ENCODE data around the gene SYCP3. TPM values are rescaled to one million over a fixed set of nuclear protein-coding genes. Genes with fewer than 3 reads are reported as not detected.

SYCP3 gene
- total RNA-seq, 6 experiments from 2014 or later, result not detected

DNA sequence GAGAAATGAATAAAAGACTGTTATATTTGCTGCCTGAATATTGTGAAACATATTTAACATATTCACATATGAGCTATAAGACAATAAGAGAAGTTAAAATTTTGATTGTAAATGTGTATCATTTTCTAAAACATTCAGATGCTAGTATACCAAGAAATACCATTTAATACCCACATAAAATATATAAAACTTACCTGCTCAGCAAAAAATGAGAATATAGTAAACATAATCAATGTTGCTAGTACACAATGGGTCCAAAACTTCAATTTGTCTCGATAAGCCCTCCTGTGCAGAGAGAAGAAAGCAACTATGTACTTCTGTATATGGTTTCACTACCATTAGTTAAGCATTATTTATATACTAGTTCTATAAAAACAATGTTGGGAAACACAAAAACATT lies 9.6 kb upstream of the SYCP3 start:
- Mint-ChIP-seq H3K36me3 (ENCODE audit: low read depth) (peaks cover 8% of the 10 kb centered on the region; the same call in 1 of the 2 replicates), H3K9me3 (no peaks in the 10 kb centered on the region)

DNA sequence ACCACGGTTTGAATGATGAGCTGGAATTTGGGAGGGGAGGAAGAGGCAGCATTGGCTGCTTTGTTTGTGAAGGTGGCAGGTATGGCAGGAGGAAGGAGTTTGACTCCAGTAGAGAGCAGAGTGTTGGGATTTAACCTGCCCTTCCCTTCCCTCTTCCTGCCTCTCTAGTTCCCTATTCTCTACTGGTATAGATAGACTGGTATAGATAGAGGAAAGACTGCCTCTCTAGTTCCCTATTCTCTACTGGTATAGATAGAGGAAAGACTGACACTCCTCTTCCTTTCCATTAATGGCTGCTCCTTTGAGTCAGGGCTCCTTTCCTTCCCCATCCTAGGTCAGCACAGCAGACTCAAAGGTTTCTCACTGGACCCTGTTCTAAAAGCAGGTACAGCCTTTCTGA lies 8.4 kb upstream of the SYCP3 start:
- no peak for DNase-seq
- H3K27me3 Mint-ChIP-seq (ENCODE audit: insufficient read depth), result no peaks in the 10 kb centered on the region; the same call in none of the 2 replicates
- TF ChIP-seq, protein P1, sequence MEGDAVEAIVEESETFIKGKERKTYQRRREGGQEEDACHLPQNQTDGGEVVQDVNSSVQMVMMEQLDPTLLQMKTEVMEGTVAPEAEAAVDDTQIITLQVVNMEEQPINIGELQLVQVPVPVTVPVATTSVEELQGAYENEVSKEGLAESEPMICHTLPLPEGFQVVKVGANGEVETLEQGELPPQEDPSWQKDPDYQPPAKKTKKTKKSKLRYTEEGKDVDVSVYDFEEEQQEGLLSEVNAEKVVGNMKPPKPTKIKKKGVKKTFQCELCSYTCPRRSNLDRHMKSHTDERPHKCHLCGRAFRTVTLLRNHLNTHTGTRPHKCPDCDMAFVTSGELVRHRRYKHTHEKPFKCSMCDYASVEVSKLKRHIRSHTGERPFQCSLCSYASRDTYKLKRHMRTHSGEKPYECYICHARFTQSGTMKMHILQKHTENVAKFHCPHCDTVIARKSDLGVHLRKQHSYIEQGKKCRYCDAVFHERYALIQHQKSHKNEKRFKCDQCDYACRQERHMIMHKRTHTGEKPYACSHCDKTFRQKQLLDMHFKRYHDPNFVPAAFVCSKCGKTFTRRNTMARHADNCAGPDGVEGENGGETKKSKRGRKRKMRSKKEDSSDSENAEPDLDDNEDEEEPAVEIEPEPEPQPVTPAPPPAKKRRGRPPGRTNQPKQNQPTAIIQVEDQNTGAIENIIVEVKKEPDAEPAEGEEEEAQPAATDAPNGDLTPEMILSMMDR (IDR thresholded peaks at IDR 0.05), result no peak
- H3K9me3 Mint-ChIP-seq, result no peaks in the 10 kb centered on the region
- peaks cover 7% of the 10 kb centered on the region; the same call in 1 of the 2 replicates for H3K36me3 Mint-ChIP-seq (ENCODE audit: low read depth)
- no peaks in the 10 kb centered on the region for H3K4me1 Mint-ChIP-seq (ENCODE audit: low read depth)
- H3K4me3 Mint-ChIP-seq, result no peak overlapping the region
- H3K27ac Mint-ChIP-seq, result no peak overlapping the region

More for the DNA sequence above, 9.6 kb upstream of the SYCP3 start:
- TF ChIP-seq, protein P1 (IDR thresholded peaks at IDR 0.05), result no peak
- Mint-ChIP-seq H3K27ac (no peak overlapping the region), H3K4me1 (ENCODE audit: low read depth) (no peaks in the 10 kb centered on the region), H3K4me3 (no peak overlapping the region), H3K27me3 (ENCODE audit: insufficient read depth) (no peaks in the 10 kb centered on the region; the same call in 1 of the 2 replicates)
- DNase-seq, result no peak

DNA sequence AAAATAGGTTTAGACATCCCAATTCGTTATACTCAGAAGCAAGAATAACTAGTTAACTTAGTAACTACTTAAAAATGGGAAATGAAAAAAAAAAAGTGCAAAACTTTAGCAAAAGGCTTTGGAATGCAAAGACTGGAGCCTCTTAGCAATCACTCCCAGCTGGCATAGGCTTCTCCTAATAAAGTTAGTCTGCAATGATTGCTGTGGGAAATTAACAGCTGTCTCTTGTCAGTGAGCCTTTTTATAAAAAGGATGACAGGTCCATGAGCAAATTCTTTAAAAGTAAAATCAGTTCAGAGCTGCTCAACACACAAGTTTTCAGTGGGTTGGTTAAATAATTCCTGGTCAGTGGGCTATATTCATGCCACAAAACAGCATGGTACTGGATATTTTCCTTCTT lies 7.4 kb upstream of the SYCP3 start:
- H3K4me3 Mint-ChIP-seq, result no peak overlapping the region
- DNase-seq, result no peak
- TF ChIP-seq, protein P1 (IDR thresholded peaks at IDR 0.05), result no peak
- no peaks in the 10 kb centered on the region for H3K4me1 Mint-ChIP-seq (ENCODE audit: low read depth)
- H3K9me3 Mint-ChIP-seq, result no peaks in the 10 kb centered on the region
- no peak overlapping the region for H3K27ac Mint-ChIP-seq
- 0 out of 2 replicates have a peak, but pooled peaks cover 4% of the 10 kb centered on the region for H3K36me3 Mint-ChIP-seq (ENCODE audit: low read depth)
- H3K27me3 Mint-ChIP-seq (ENCODE audit: insufficient read depth), result no peaks in the 10 kb centered on the region; the same call in none of the 2 replicates

DNA sequence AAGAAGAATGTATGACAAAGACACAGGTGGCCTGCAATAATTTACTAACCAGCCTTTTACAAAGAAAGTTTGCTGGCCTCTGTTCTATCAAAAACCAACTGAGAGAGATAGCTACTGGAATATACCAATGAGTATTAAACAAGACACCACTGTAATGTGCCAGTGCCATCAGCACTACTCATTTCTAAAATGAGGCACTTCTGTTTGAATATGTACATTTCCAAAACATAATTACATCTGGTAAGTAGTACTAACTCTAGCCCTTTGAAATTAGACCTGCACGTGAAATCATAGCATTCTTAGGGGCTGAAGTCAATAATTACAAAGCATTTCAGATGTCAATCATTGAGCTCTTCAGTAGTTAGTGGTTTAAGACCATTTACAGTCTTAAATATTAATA lies 6.9 kb upstream of the SYCP3 start:
- H3K9me3 Mint-ChIP-seq, result no peaks in the 10 kb centered on the region
- no peak overlapping the region for H3K4me3 Mint-ChIP-seq
- no peak overlapping the region for H3K27ac Mint-ChIP-seq
- TF ChIP-seq, protein P1 (IDR thresholded peaks at IDR 0.05), result no peak
- 0 out of 2 replicates have a peak, but pooled peaks cover 4% of the 10 kb centered on the region for H3K36me3 Mint-ChIP-seq (ENCODE audit: low read depth)
- H3K4me1 Mint-ChIP-seq (ENCODE audit: low read depth), result no peaks in the 10 kb centered on the region
- DNase-seq, result no peak
- H3K27me3 Mint-ChIP-seq (ENCODE audit: insufficient read depth), result no peaks in the 10 kb centered on the region; the same call in none of the 2 replicates

DNA sequence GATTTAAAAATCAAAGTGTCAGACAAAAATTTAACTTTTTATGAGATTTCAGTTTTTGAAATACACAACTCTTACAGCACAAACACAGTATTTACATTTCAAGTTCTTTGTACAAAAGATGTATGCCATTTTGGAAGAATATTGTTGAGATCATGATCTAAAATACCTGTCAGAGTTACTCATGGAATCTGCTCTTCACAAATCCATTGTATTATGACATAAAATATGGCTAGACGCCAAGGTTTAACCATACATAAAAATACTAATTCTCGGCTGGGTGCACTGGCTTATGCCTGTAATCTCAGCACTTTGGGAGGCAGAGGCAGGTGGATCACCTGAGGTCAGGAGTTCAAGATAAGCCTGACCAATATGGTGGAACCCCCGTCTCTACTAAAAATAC lies 6.2 kb upstream of the SYCP3 start:
- no peaks in the 10 kb centered on the region; the same call in none of the 2 replicates for H3K27me3 Mint-ChIP-seq (ENCODE audit: insufficient read depth)

More for the DNA sequence above, 6.2 kb upstream of the SYCP3 start:
- H3K4me1 Mint-ChIP-seq (ENCODE audit: low read depth), result no peaks in the 10 kb centered on the region
- TF ChIP-seq, protein P1 (IDR thresholded peaks at IDR 0.05), result no peak
- no peak for DNase-seq
- no peak overlapping the region for H3K27ac Mint-ChIP-seq
- no peaks in the 10 kb centered on the region for H3K9me3 Mint-ChIP-seq
- no peak overlapping the region for H3K4me3 Mint-ChIP-seq
- H3K36me3 Mint-ChIP-seq (ENCODE audit: low read depth), result 0 out of 2 replicates have a peak, but pooled peaks cover 4% of the 10 kb centered on the region
